Peyer's patch (tissue), 4 donors: ENCODE results near the gene ATP1A2. TPM values are rescaled to one million over a fixed set of nuclear protein-coding genes. Genes with fewer than 3 reads are reported as not detected.

Source experiments
- DNase-seq, 3 donors: peaks; one replicate each; pipeline ENCODE4 v3.0.0-alpha.2; 2017 to 2019
- H3K27ac ChIP-seq, 4 donors: fragments of 200-600 bp; sonication (generic); one replicate each; pipeline ENCODE4 v1.5.1; 2016 to 2019
- H3K27me3 ChIP-seq, 2 donors: fragments of 200-600 bp; sonication (generic); one replicate each; pipeline ENCODE4 v1.5.1; 2019
- H3K36me3 ChIP-seq, 3 donors: fragments of 200-600 bp; sonication (generic); one replicate each; pipeline ENCODE4 v1.5.1; 2016 to 2019
- H3K4me1 ChIP-seq, 4 donors: fragments of 200-600 bp; sonication (generic); one replicate each; pipeline ENCODE4 v1.5.1; 2016 to 2019
- H3K4me3 ChIP-seq, 4 donors: fragments of 200-600 bp; sonication (generic); 1 replicate in 3 of 4; 2 replicates in 1 of 4; pipeline ENCODE4 v1.5.1; 2016 to 2019; ENCODE audit warnings: mild to moderate bottlenecking in 1 of 4
- H3K9me3 ChIP-seq, 4 donors: fragments of 200-600 bp; sonication (generic); one replicate each; pipeline ENCODE4 v1.5.1; 2016 to 2019; ENCODE audit warnings: mild to moderate bottlenecking in 1 of 4
- POLR2A ChIP-seq, 2 donors: fragments of 450-650 bp; IDR thresholded peaks; one replicate each; pipeline ENCODE4 v1.5.1; 2017; ENCODE audit warnings: antibody characterized with exemption in 2 of 2, mild to moderate bottlenecking in 2 of 2, moderate library complexity in 2 of 2
- total RNA-seq, 4 donors: library from RNA; depleted of rRNA; stranded (reverse); fragments of >200 nt; gene quantifications; one replicate each; pipeline ENCODE4 v1.1.0, GENCODE V29; 2016
- TF ChIP-seq, protein P1 (sequence below), 6 experiments: fragments of 450-650 bp in 4 of 6; fragments of 200-600 bp in 2 of 6; sonication (generic) in 1 of 6; IDR thresholded peaks; one replicate each; pipeline ENCODE4 v1.5.1; 2017 to 2019; ENCODE audit warnings: antibody characterized with exemption in 6 of 6, mild to moderate bottlenecking in 3 of 6, moderate library complexity in 1 of 6

Gene ATP1A2
- total RNA-seq, 4 donors from 2014 or later = 2.3 to 7.4 (median 6.0) TPM

DNA sequence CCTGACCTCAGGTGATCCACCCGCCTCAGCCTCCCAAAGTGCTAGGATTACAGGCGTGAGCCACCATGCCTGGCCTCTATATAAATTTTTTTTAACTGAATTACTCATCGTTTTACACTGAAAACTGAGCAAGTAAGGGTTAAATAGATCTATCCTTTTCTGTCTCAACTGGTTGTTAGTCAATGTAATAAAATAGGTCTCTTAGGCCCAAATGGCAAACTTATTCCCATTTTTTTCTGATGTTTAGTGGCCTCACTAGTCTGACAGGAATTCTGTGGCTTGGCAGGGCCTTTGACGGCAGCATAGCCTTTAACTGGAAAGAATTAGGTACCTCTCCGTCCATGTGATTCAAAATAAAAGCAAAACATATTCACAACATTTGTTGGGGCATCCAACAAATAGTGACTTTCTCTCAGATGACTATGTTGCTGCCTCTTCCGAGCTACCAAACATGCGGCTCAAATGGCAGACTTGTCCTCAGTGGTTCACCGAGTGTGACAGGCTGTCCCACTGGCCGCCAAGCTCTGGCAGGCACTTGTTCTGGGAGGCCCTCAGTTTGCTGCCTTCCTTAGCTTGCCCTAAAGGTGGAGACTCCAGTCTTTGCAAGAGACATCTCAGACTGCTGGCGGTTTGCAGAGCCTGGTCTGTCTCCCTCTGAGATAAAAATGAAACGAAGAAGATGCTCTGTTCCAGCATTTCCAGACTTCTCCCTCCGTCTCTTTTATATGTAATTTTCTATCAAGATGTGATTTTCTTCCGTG lies 53.2 kb downstream of the ATP1A2 start:
- no peaks in the 10 kb centered on the region for H3K4me1 ChIP-seq
- no peaks in the 10 kb centered on the region for H3K9me3 ChIP-seq
- no peak overlapping the region for H3K4me3 ChIP-seq
- no peaks in the 10 kb centered on the region for H3K27me3 ChIP-seq
- no peak for DNase-seq
- H3K27ac ChIP-seq = no peak overlapping the region
- TF ChIP-seq, protein P1, sequence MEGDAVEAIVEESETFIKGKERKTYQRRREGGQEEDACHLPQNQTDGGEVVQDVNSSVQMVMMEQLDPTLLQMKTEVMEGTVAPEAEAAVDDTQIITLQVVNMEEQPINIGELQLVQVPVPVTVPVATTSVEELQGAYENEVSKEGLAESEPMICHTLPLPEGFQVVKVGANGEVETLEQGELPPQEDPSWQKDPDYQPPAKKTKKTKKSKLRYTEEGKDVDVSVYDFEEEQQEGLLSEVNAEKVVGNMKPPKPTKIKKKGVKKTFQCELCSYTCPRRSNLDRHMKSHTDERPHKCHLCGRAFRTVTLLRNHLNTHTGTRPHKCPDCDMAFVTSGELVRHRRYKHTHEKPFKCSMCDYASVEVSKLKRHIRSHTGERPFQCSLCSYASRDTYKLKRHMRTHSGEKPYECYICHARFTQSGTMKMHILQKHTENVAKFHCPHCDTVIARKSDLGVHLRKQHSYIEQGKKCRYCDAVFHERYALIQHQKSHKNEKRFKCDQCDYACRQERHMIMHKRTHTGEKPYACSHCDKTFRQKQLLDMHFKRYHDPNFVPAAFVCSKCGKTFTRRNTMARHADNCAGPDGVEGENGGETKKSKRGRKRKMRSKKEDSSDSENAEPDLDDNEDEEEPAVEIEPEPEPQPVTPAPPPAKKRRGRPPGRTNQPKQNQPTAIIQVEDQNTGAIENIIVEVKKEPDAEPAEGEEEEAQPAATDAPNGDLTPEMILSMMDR (IDR thresholded peaks at IDR 0.05) = no peak
- TF ChIP-seq POLR2A (IDR thresholded peaks at IDR 0.05) = no peak
- H3K36me3 ChIP-seq = no peaks in the 10 kb centered on the region

DNA sequence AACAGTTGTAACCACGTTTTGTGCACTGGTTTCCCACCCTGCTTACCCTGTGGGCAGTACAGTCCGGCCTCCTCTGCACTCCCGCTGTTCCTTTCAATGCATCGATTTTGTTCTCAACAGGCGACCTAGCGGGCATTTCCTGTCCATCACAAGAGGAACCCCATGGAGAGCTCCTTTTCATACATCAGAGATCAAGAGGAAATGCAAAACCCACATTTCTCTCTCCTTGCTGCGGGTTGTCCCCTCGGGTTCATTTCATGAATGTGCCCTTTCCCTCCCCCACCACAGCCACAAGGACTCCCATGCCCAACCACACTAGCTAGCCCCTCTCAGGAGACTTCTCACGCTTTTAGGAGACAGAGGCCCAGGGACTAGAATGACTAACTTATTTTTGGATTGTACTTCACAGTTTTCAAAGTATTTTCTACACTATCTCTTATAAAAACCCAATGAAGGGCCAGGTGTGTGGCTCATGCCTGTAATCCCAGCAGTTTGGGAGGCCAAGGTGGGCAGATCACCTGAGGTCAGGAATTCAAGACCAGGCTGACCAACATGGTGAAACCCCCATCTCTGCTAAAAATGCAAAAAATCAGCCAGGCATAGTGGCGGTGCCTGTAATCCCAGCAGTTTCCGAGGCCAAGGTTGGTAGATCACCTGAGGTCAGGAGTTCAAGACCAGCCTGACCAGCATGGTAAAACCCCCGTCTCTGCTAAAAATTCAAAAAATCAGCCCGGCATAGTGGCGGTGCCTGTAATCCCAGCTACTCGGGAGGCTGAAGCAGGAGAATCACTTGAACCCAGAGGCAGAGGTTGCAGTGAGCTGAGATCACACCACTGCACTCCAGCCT lies 54.2 kb downstream of the ATP1A2 start:
- Histone ChIP-seq H3K4me3 (no peak overlapping the region), H3K36me3 (no peaks in the 10 kb centered on the region), H3K27me3 (no peaks in the 10 kb centered on the region), H3K4me1 (no peaks in the 10 kb centered on the region), H3K27ac (no peak overlapping the region), H3K9me3 (no peaks in the 10 kb centered on the region)
- peak in 1 of 3 donors; percentile 25 for DNase-seq
- TF ChIP-seq, protein P1 (IDR thresholded peaks at IDR 0.05) = no peak
- TF ChIP-seq POLR2A (IDR thresholded peaks at IDR 0.05) = no peak

DNA sequence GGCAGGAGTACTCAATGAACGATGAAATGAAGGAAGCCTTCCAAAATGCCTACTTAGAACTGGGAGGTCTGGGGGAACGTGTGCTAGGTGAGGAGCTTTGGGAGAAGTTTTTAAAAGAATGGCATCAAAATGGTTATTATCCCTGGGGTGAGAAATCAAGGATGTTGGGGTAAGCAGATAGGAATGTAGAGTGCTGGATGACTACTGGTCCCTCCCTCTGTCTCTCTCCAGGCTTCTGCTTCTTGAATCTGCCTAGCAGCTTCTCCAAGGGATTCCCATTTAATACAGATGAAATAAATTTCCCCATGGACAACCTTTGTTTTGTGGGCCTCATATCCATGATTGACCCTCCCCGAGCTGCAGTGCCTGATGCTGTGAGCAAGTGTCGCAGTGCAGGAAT lies 55.8 kb downstream of the ATP1A2 start:
- DNase-seq = no peak
- Histone ChIP-seq H3K4me1 (no peaks in the 10 kb centered on the region), H3K27me3 (no peaks in the 10 kb centered on the region), H3K27ac (no peak overlapping the region), H3K9me3 (no peaks in the 10 kb centered on the region), H3K4me3 (no peak overlapping the region), H3K36me3 (no peaks in the 10 kb centered on the region)
- TF ChIP-seq, protein P1 (IDR thresholded peaks at IDR 0.05) = no peak
- TF ChIP-seq POLR2A (IDR thresholded peaks at IDR 0.05) = no peak

DNA sequence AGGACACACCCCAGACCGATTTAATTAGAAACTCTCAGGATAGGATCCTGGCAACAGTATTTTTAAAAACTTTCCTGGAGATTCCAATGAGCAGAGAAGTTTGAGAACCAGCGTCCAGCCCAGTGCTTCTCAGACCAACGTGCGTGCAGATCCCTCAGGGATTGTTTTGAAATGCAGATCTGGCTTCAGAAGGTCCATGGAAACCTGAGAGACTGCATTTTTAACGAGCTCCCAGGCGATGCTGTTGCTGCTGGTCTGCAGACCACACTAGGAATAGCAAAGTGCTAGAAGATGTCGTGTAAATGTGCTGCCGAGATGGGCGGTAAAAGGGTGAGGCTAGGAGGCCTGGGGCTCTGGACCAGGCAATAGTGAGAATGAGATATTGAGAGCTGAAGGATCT lies 56.4 kb downstream of the ATP1A2 start:
- no peak overlapping the region for H3K27ac ChIP-seq
- no peak for TF ChIP-seq POLR2A (IDR thresholded peaks at IDR 0.05)
- TF ChIP-seq, protein P1 (IDR thresholded peaks at IDR 0.05) = no peak
- H3K27me3 ChIP-seq = no peaks in the 10 kb centered on the region
- H3K9me3 ChIP-seq = no peaks in the 10 kb centered on the region
- H3K4me3 ChIP-seq = no peak overlapping the region
- H3K36me3 ChIP-seq = no peaks in the 10 kb centered on the region
- H3K4me1 ChIP-seq = no peaks in the 10 kb centered on the region
- DNase-seq = no peak

DNA sequence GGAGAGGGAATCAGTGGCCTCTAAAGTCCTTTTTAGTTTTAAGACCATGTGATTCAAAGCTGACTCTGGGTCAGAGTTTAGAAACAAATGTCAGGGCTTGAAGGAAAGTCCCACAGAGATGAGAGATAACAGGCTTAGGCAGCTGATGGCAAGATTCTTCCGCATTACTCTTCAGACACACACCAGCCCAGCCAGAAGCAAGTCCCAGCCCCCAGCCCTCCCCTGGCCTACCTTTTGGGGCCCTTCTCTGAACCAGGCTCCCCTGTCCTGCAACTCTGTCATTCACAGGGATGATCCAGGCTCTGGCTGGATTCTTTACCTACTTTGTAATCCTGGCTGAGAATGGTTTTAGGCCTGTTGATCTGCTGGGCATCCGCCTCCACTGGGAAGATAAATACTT lies 61.7 kb downstream of the ATP1A2 start:
- Histone ChIP-seq H3K27ac (no peak overlapping the region), H3K9me3 (no peaks in the 10 kb centered on the region), H3K4me1 (no peaks in the 10 kb centered on the region), H3K36me3 (no peaks in the 10 kb centered on the region), H3K4me3 (no peak overlapping the region), H3K27me3 (no peaks in the 10 kb centered on the region)
- TF ChIP-seq, protein P1 (IDR thresholded peaks at IDR 0.05) = no peak
- TF ChIP-seq POLR2A (IDR thresholded peaks at IDR 0.05) = no peak
- DNase-seq = no peak
